IMR-90 (cell line): ENCODE results near the gene LEKR1. TPM values are rescaled to one million over a fixed set of nuclear protein-coding genes. Genes with fewer than 3 reads are reported as not detected.

Experiments used
- ATAC-seq: fragments of 200-7000 bp; cut with Tn5 transposase; 2 replicates; pipeline ENCODE4 v1.9.1; 2020; ENCODE audit warnings: low read depth, mild to moderate bottlenecking, moderate library complexity
- BruUV-seq: library from RNA; stranded (reverse); fragments of 400-500 nt; replicated peaks from 2 replicates; lab custom pipeline; 2021; lab: Mats Ljungman, UMichigan
- CTCF ChIA-PET: fragments of 300-600 bp; formaldehyde crosslinking; extraction: SDS; loops from one replicate; lab custom pipeline; 2021; ENCODE audit warnings: antibody characterized with exemption; lab: Yijun Ruan, JAX
- POLR2A ChIA-PET: fragments of 300-600 bp; sonication (Branson Sonifier 250); formaldehyde crosslinking; loops from one replicate; lab custom pipeline; 2022; ENCODE audit warnings: antibody characterized with exemption; ENCODE audit not compliant: unreplicated experiment; lab: Charles Lee
- DNase-seq: peaks from one replicate; pipeline ENCODE4 v3.0.0; 2013
- H2AFZ ChIP-seq: replicated peaks from 2 replicates; pipeline ENCODE3; 2013; ENCODE audit warnings: low read length, mild to moderate bottlenecking; ENCODE audit not compliant: poor library complexity
- H2AK5ac ChIP-seq: 2 replicates; pipeline ENCODE4 v1.6.1; 2013; ENCODE audit warnings: low read depth, low read length, inconsistent platforms
- H2AK9ac ChIP-seq: replicated peaks from 2 replicates; pipeline ENCODE3; 2013; ENCODE audit warnings: mild to moderate bottlenecking, low read depth, low read length, moderate library complexity; ENCODE audit not compliant: poor library complexity
- H2BK120ac ChIP-seq: 2 replicates; pipeline ENCODE4 v1.6.1; 2013; ENCODE audit warnings: low read depth, low read length, inconsistent platforms
- H2BK15ac ChIP-seq: 3 replicates; pipeline ENCODE4 v1.6.1; 2013; ENCODE audit warnings: low read depth, low read length, inconsistent platforms
- H2BK20ac ChIP-seq: 2 replicates; pipeline ENCODE4 v1.6.1; 2013; ENCODE audit warnings: low read depth, mild to moderate bottlenecking, inconsistent platforms, low read length, moderate library complexity
- H2BK5ac ChIP-seq: 2 replicates; pipeline ENCODE4 v1.6.1; 2013; ENCODE audit warnings: mild to moderate bottlenecking, low read depth, low read length, inconsistent platforms; ENCODE audit not compliant: poor library complexity, severe bottlenecking
- H3K14ac ChIP-seq: replicated peaks from 2 replicates; pipeline ENCODE4 v1.6.1; 2013; ENCODE audit warnings: low read depth, low read length, inconsistent platforms
- H3K18ac ChIP-seq: 2 replicates; pipeline ENCODE4 v1.6.1; 2013; ENCODE audit warnings: low read depth, low read length, control low read depth
- H3K23ac ChIP-seq: 2 replicates; pipeline ENCODE4 v1.6.1; 2013; ENCODE audit warnings: low read depth, low read length, inconsistent platforms
- H3K27ac ChIP-seq: 2 replicates; pipeline ENCODE4 v1.5.1; 2013; ENCODE audit warnings: mild to moderate bottlenecking, control low read depth, low read length; ENCODE audit not compliant: insufficient read depth
- H3K27me3 ChIP-seq: 2 replicates; pipeline ENCODE4 v1.6.1; 2013; ENCODE audit warnings: low read length; ENCODE audit not compliant: control insufficient read depth, insufficient read depth
- H3K36me3 ChIP-seq: 2 replicates; pipeline ENCODE4 v1.6.1; 2013; ENCODE audit warnings: low read length, mixed read lengths; ENCODE audit not compliant: control insufficient read depth, insufficient read depth
- H3K4ac ChIP-seq: 2 replicates; pipeline ENCODE4 v1.6.1; 2013; ENCODE audit warnings: low read depth, low read length, inconsistent platforms
- H3K4me1 ChIP-seq: 2 replicates; pipeline ENCODE4 v1.6.1; 2013; ENCODE audit warnings: low read length, mixed read lengths; ENCODE audit not compliant: control insufficient read depth, insufficient read depth
- H3K4me2 ChIP-seq: 2 replicates; pipeline ENCODE4 v1.6.1; 2013; ENCODE audit warnings: low read depth, mild to moderate bottlenecking, control low read depth, low read length, moderate library complexity
- H3K4me3 ChIP-seq: 2 replicates; pipeline ENCODE4 v1.5.1; 2013; ENCODE audit warnings: low read depth, mild to moderate bottlenecking, control low read depth, low read length, moderate library complexity; ENCODE audit not compliant: insufficient read depth
- H3K56ac ChIP-seq: 2 replicates; pipeline ENCODE4 v1.6.1; 2013; ENCODE audit warnings: low read length, inconsistent platforms; ENCODE audit not compliant: insufficient read depth; ENCODE audit errors: extremely low read depth
- H3K79me1 ChIP-seq, 2 experiments: 2 replicates each; pipeline ENCODE4 v1.6.1; 2013; ENCODE audit warnings: low read length in 2 of 2, inconsistent platforms in 1 of 2, low read depth in 1 of 2
- H3K9ac ChIP-seq: 2 replicates; pipeline ENCODE4 v1.6.1; 2013; ENCODE audit warnings: low read depth, low read length, control low read depth
- H3K9me1 ChIP-seq: 2 replicates; pipeline ENCODE4 v1.6.1; 2013; ENCODE audit warnings: low read length, inconsistent platforms; ENCODE audit not compliant: insufficient read depth
- H3K9me3 ChIP-seq: 2 replicates; pipeline ENCODE4 v1.6.1; 2013; ENCODE audit warnings: low read length; ENCODE audit not compliant: control insufficient read depth, insufficient read depth
- H4K20me1 ChIP-seq: 2 replicates; pipeline ENCODE4 v1.6.1; 2013; ENCODE audit warnings: low read length, inconsistent platforms; ENCODE audit not compliant: insufficient read depth
- H4K5ac ChIP-seq: 2 replicates; pipeline ENCODE4 v1.6.1; 2013; ENCODE audit warnings: mild to moderate bottlenecking, low read depth, low read length, control low read depth
- H4K8ac ChIP-seq, 2 experiments: 2 replicates each; pipeline ENCODE4 v1.6.1; 2013; ENCODE audit warnings: low read depth in 2 of 2, low read length in 2 of 2, control low read depth in 1 of 2, inconsistent platforms in 1 of 2
- H4K91ac ChIP-seq: 2 replicates; pipeline ENCODE4 v1.6.1; 2013; ENCODE audit warnings: low read depth, low read length, inconsistent platforms; ENCODE audit not compliant: insufficient read depth
- BHLHE40 ChIP-seq: fragments of 150-350 bp; IDR thresholded peaks from 2 replicates; pipeline ENCODE4 v1.6.1; 2016; ENCODE audit warnings: mild to moderate bottlenecking, low read depth, low read length
- CTCF ChIP-seq: conservative IDR thresholded peaks from 2 replicates; pipeline ENCODE4 v1.5.1; 2012; ENCODE audit warnings: mild to moderate bottlenecking, low read depth, low read length, improper control_type of control experiment
- ELK1 ChIP-seq: fragments of 150-350 bp; IDR thresholded peaks from 2 replicates; pipeline ENCODE4 v1.6.1; 2016; ENCODE audit warnings: low read depth, mild to moderate bottlenecking, low read length, moderate library complexity, borderline replicate concordance
- NFE2L2 ChIP-seq: fragments of 150-350 bp; IDR thresholded peaks from 2 replicates; pipeline ENCODE4 v1.6.1; 2016; ENCODE audit warnings: low read depth, mild to moderate bottlenecking, low read length
- SMC3 ChIP-seq: fragments of 150-350 bp; IDR thresholded peaks from 2 replicates; pipeline ENCODE4 v1.6.1; 2016; ENCODE audit warnings: low read depth, mild to moderate bottlenecking, antibody characterized with exemption, low read length, moderate library complexity
- dilution Hi-C: fragments of 300-500 bp; cut with HindIII; formaldehyde crosslinking; loops from one replicate; pipeline ENCODE4 v1.14.3; 2018; ENCODE audit warnings: low sequenced_read_pairs; ENCODE audit not compliant: unreplicated experiment
- in situ Hi-C: fragments of 300-500 bp; cut with MboI; formaldehyde crosslinking; loops from 3 replicates; pipeline ENCODE4 v1.14.3; 2019; ENCODE audit warnings: low sequenced_read_pairs, inconsistent platforms, mixed read lengths
- intact Hi-C: fragments of 100-400 bp; cut with micrococcal nuclease; formaldehyde crosslinking; loops from 2 replicates; pipeline ENCODE4 v1.10.0; 2022
- polyA plus RNA-seq, 3 experiments: library from polyadenylated mRNA; depleted of rRNA; stranded (reverse); fragments of >200 nt; gene quantifications; 2 replicates each; pipeline ENCODE4 v1.2.3, GENCODE V29; 2012; ENCODE audit warnings: low replicate concordance in 1 of 3
- total RNA-seq: library from RNA; depleted of rRNA; stranded (reverse); fragments of >200 nt; gene quantifications from 2 replicates; pipeline ENCODE4 v1.2.3, GENCODE V29; 2012

LEKR1 gene
- total and polyA plus RNA-seq, 2 of the 4 experiments (the other 2 are of a cell fraction): 0.19 to 0.36 TPM

GRCh38 chr3:157051591-157051990, 225.4 kb downstream of the LEKR1 start:
- POLR2A ChIA-PET: no interaction called here
- Histone ChIP-seq H2AK5ac (no peak overlapping the region), H3K23ac (no peak overlapping the region), H2BK15ac (no peak overlapping the region), H3K27ac (no peak overlapping the region), H3K9ac (no peak overlapping the region), H3K4ac (no peak overlapping the region), H3K4me1 (no peaks in the 10 kb centered on the region), H4K8ac (no peak overlapping the region), H3K9me3 (no peaks in the 10 kb centered on the region), H3K9me1 (no peaks in the 10 kb centered on the region), H4K20me1 (no peaks in the 10 kb centered on the region), H3K4me3 (no peak overlapping the region), H2AFZ (no peak overlapping the region), H3K56ac (no peak overlapping the region), H2BK5ac (no peak overlapping the region), H3K27me3 (no peaks in the 10 kb centered on the region), H3K4me2 (no peak overlapping the region), H3K79me1 (no peaks in the 10 kb centered on the region), H2BK20ac (no peak overlapping the region), H3K18ac (no peak overlapping the region), H2AK9ac (no peak overlapping the region), H3K36me3 (no peaks in the 10 kb centered on the region), H2BK120ac (no peak overlapping the region), H3K14ac (no peak overlapping the region), H4K91ac (no peak overlapping the region), H4K5ac (no peak overlapping the region)
- dilution Hi-C loops (no loop called here), intact Hi-C loops (no loop called here), in situ Hi-C loops (no loop called here)
- TF ChIP-seq CTCF (no peak), ELK1 (no peak), BHLHE40 (no peak), SMC3 (no peak), NFE2L2 (no peak)
- ATAC-seq: no peak
- no peak for DNase-seq
- CTCF ChIA-PET: interaction anchor here (1.2 kb wide), 1 partner anchor 15 kb away, joined by 3 read pairs; no protein-coding TSS in a partner anchor
- no TSS peak for BruUV-seq
